NOMO-1 treated with dmso at 0.1 percent for 144 hours (cell line): ENCODE measurements around the gene SLC45A3.
"Not testable (repeated sequence)": the region's sequence is repeated elsewhere in the genome, so short reads cannot be mapped to it uniquely, and the experiment has no call there.

Experiments used
- DNase-seq: peaks from one replicate; lab custom pipeline; 2025; ENCODE audit not compliant: unreplicated experiment; lab: John Stamatoyannopoulos, UW

Gene SLC45A3

GRCh38 chr1:205637854-205638468 lies 42.3 kb downstream of the SLC45A3 start:
- no peak for DNase-seq

GRCh38 chr1:205636732-205637131 lies 43.6 kb downstream of the SLC45A3 start:
- no peak for DNase-seq

- DNase-seq = not testable (repeated sequence)
These were observed 44.2 kb downstream of the SLC45A3 start for GRCh38 chr1:205636138-205636530.

- peak; percentile 2 for DNase-seq
These were observed 46.8 kb downstream of the SLC45A3 start for GRCh38 chr1:205633421-205633976.

GRCh38 chr1:205632669-205633169 lies 47.6 kb downstream of the SLC45A3 start:
- DNase-seq = no peak

GRCh38 chr1:205631768-205632668 lies 48.3 kb downstream of the SLC45A3 start, which contains the start of gene ELK4:
ELK4 (minus strand) TSS chr1:205632011; CDS start chr1:205623882, 8,129 bp downstream.
- DNase-seq = peak; percentile 95

GRCh38 chr1:205631010-205631767 lies 49.1 kb downstream of the SLC45A3 start:
- DNase-seq = peak; percentile 85

GRCh38 chr1:205630651-205631009 lies 49.7 kb downstream of the SLC45A3 start:
- DNase-seq = no peak

GRCh38 chr1:205630241-205630640 lies 50.1 kb downstream of the SLC45A3 start:
- DNase-seq = no peak

- DNase-seq = no peak
These were observed 50.6 kb downstream of the SLC45A3 start for GRCh38 chr1:205629751-205630150.

- no peak for DNase-seq
These were observed 52.4 kb downstream of the SLC45A3 start for GRCh38 chr1:205627956-205628355.

- peak; percentile 64 for DNase-seq
These were observed 54.1 kb downstream of the SLC45A3 start for GRCh38 chr1:205626216-205626615.

- no peak for DNase-seq
These were observed 56.7 kb downstream of the SLC45A3 start for GRCh38 chr1:205623646-205624045.

- no peak for DNase-seq
These were observed 60.0 kb downstream of the SLC45A3 start for GRCh38 chr1:205620269-205620668.

- no peak for DNase-seq
These were observed 60.9 kb downstream of the SLC45A3 start for GRCh38 chr1:205619376-205619775.

GRCh38 chr1:205616563-205617293 lies 63.6 kb downstream of the SLC45A3 start:
- DNase-seq = no peak

- DNase-seq = no peak
These were observed 64.5 kb downstream of the SLC45A3 start for GRCh38 chr1:205615789-205616188.

- DNase-seq = no peak
These were observed 66.4 kb downstream of the SLC45A3 start for GRCh38 chr1:205613854-205614412.

GRCh38 chr1:205612556-205612955 lies 67.8 kb downstream of the SLC45A3 start:
- no peak for DNase-seq

GRCh38 chr1:205612104-205612503 lies 68.2 kb downstream of the SLC45A3 start:
- no peak for DNase-seq
